Measurements from ENCODE around the gene ATP10A.

Gene ATP10A

GRCh38 chr15:25900431-25900830 is 37.3 kb upstream of the ATP10A start:
- intact Hi-C loops (cut with DNase I; ENCODE audit: low total_unique reads), result no loop called here
- Histone ChIP-seq H3K9me3 (no peaks in the 10 kb centered on the region), H3K36me3 (no peaks in the 10 kb centered on the region), H3K4me1 (no peaks in the 10 kb centered on the region), H3K27me3 (no peaks in the 10 kb centered on the region), H3K4me3 (no peak overlapping the region), H3K27ac (no peak overlapping the region)
- no peak for DNase-seq
- TF ChIP-seq CTCF (IDR thresholded peaks at IDR 0.05), result no peak

- Histone ChIP-seq H3K9me3 (no peaks in the 10 kb centered on the region), H3K27me3 (no peaks in the 10 kb centered on the region), H3K4me1 (no peaks in the 10 kb centered on the region), H3K36me3 (no peaks in the 10 kb centered on the region), H3K27ac (no peak overlapping the region), H3K4me3 (no peak overlapping the region)
- TF ChIP-seq CTCF (IDR thresholded peaks at IDR 0.05), result no peak
- no peak for DNase-seq
- intact Hi-C loops (cut with DNase I; ENCODE audit: low total_unique reads), result no loop called here
These were observed 36.7 kb upstream of the ATP10A start for GRCh38 chr15:25899870-25900269.

- H3K36me3 ChIP-seq, result no peaks in the 10 kb centered on the region
- H3K9me3 ChIP-seq, result no peaks in the 10 kb centered on the region
- H3K4me1 ChIP-seq, result peaks cover 0 to 1% (median 0%) of the 10 kb centered on the region in 4 donors
- intact Hi-C loops (cut with DNase I; ENCODE audit: low total_unique reads), result no loop called here
- no peak for TF ChIP-seq CTCF (IDR thresholded peaks at IDR 0.05)
- no peak overlapping the region for H3K27ac ChIP-seq
- H3K27me3 ChIP-seq, result no peaks in the 10 kb centered on the region
- no peak overlapping the region for H3K4me3 ChIP-seq
- DNase-seq, result no peak
These were observed 34.5 kb upstream of the ATP10A start for GRCh38 chr15:25897658-25898057.

- Histone ChIP-seq H3K4me3 (no peak overlapping the region), H3K27ac (no peak overlapping the region), H3K9me3 (no peaks in the 10 kb centered on the region), H3K27me3 (no peaks in the 10 kb centered on the region), H3K36me3 (no peaks in the 10 kb centered on the region), H3K4me1 (peaks cover 0 to 26% (median 12%) of the 10 kb centered on the region in 4 donors)
- intact Hi-C loops (cut with DNase I; ENCODE audit: low total_unique reads), result no loop called here
- no peak for TF ChIP-seq CTCF (IDR thresholded peaks at IDR 0.05)
- DNase-seq, result no peak
These were observed 31.3 kb upstream of the ATP10A start for GRCh38 chr15:25894371-25894902.

GRCh38 chr15:25893596-25893995 is 30.5 kb upstream of the ATP10A start:
- no peak for DNase-seq
- H3K9me3 ChIP-seq, result no peaks in the 10 kb centered on the region
- intact Hi-C loops (cut with DNase I; ENCODE audit: low total_unique reads), result no loop called here
- H3K4me3 ChIP-seq, result no peak overlapping the region
- H3K36me3 ChIP-seq, result no peaks in the 10 kb centered on the region
- H3K4me1 ChIP-seq, result peaks cover 0 to 26% (median 12%) of the 10 kb centered on the region in 4 donors
- TF ChIP-seq CTCF (IDR thresholded peaks at IDR 0.05), result no peak
- no peaks in the 10 kb centered on the region for H3K27me3 ChIP-seq
- H3K27ac ChIP-seq, result no peak overlapping the region

- Histone ChIP-seq H3K27me3 (no peaks in the 10 kb centered on the region), H3K4me1 (peaks cover 0 to 32% (median 14%) of the 10 kb centered on the region in 4 donors), H3K27ac (no peak overlapping the region), H3K36me3 (no peaks in the 10 kb centered on the region), H3K4me3 (no peak overlapping the region), H3K9me3 (no peaks in the 10 kb centered on the region)
- intact Hi-C loops (cut with DNase I; ENCODE audit: low total_unique reads), result no loop called here
- TF ChIP-seq CTCF (IDR thresholded peaks at IDR 0.05), result no peak
- DNase-seq, result no peak
These were observed 29.0 kb upstream of the ATP10A start for GRCh38 chr15:25892126-25892525.
